Testis (tissue), 3 donors: ENCODE results near the gene MAGI1. TPM values are rescaled to one million over a fixed set of nuclear protein-coding genes. Genes with fewer than 3 reads are reported as not detected.

Source experiments
- DNase-seq: peaks from one replicate; pipeline ENCODE4 v3.0.0-alpha.2; 2019
- H3K27ac ChIP-seq, 2 donors: fragments of 200-600 bp; sonication (generic); one replicate each; pipeline ENCODE4 v1.5.1; 2019
- H3K27me3 ChIP-seq: fragments of 200-600 bp; sonication (generic); one replicate; pipeline ENCODE4 v1.5.1; 2019
- H3K36me3 ChIP-seq: fragments of 200-600 bp; sonication (generic); one replicate; pipeline ENCODE4 v1.5.1; 2017; ENCODE audit warnings: low read depth; ENCODE audit errors: missing control alignments
- H3K4me1 ChIP-seq: fragments of 200-600 bp; sonication (generic); one replicate; pipeline ENCODE4 v1.5.1; 2019
- H3K4me3 ChIP-seq, 2 donors: fragments of 200-600 bp; sonication (generic); one replicate each; pipeline ENCODE4 v1.5.1; 2017 to 2019
- H3K9me3 ChIP-seq: fragments of 200-600 bp; sonication (generic); one replicate; pipeline ENCODE4 v1.5.1; 2017
- CTCF ChIP-seq, 3 experiments: fragments of 450-650 bp in 2 of 3; fragments of 200-600 bp in 1 of 3; sonication (generic) in 1 of 3; IDR thresholded peaks; one replicate each; pipeline ENCODE4 v1.5.1; 2016 to 2019; ENCODE audit warnings: antibody characterized with exemption in 3 of 3, mild to moderate bottlenecking in 2 of 3, moderate library complexity in 1 of 3
- POLR2A ChIP-seq: fragments of 450-650 bp; IDR thresholded peaks from one replicate; pipeline ENCODE4 v1.6.1; 2017; ENCODE audit warnings: antibody characterized with exemption, mild to moderate bottlenecking, moderate library complexity
- WGBS, 2 donors: methylation state at CpG; one replicate each; pipeline ENCODE4 v1.1.5; 2018; 5-methylcytosine and 5-hydroxymethylcytosine counted together
- intact Hi-C: fragments of 100-400 bp; cut with DNase I; formaldehyde crosslinking; loops from one replicate; pipeline ENCODE4 v1.15.1; 2023; ENCODE audit warnings: low total_unique reads
- polyA plus RNA-seq: library from polyadenylated mRNA; stranded (reverse); fragments of 350-450 nt; fragmentation: Illumina TruSeq; extraction: RNeasy Lipid Tissue Mini Kit (QIAGEN cat#74804); gene quantifications from one replicate; pipeline ENCODE4 v1.2.3, GENCODE V29; 2014; ENCODE audit warnings: low read depth, low replicate concordance; ENCODE audit not compliant: insufficient read depth
- total RNA-seq, 2 donors: library from RNA; depleted of rRNA; stranded (reverse); fragments of >200 nt; gene quantifications; one replicate each; pipeline ENCODE4 v1.2.3, GENCODE V29; 2016

MAGI1 gene
- total and polyA plus RNA-seq, 3 donors from 2014 or later = 55.4 to 60.4 (median 56.1) TPM

GRCh38 chr3:65914032-65914739 lies 124.5 kb downstream of the MAGI1 start:
- TF ChIP-seq POLR2A = no peak
- no peak for TF ChIP-seq CTCF (IDR thresholded peaks at IDR 0.05)
- Histone ChIP-seq H3K9me3 (no peaks in the 10 kb centered on the region), H3K27me3 (no peaks in the 10 kb centered on the region), H3K36me3 (no peaks in the 10 kb centered on the region), H3K27ac (no peak overlapping the region), H3K4me1 (no peaks in the 10 kb centered on the region), H3K4me3 (no peak overlapping the region)
- DNase-seq = no peak
- intact Hi-C loops = no loop called here
- WGBS, 2 donors = 84 to 85% methylated on average over 5 of the region's 5 CpGs

GRCh38 chr3:65912647-65913046 lies 126.1 kb downstream of the MAGI1 start:
- Histone ChIP-seq H3K4me1 (no peaks in the 10 kb centered on the region), H3K27ac (no peak overlapping the region), H3K4me3 (no peak overlapping the region), H3K9me3 (no peaks in the 10 kb centered on the region), H3K27me3 (no peaks in the 10 kb centered on the region), H3K36me3 (no peaks in the 10 kb centered on the region)
- WGBS, 2 donors = 93 to 94% methylated on average over 1 of the region's 1 CpG
- DNase-seq = no peak
- no peak for TF ChIP-seq CTCF (IDR thresholded peaks at IDR 0.05)
- no peak for TF ChIP-seq POLR2A
- intact Hi-C loops = no loop called here

GRCh38 chr3:65908588-65908987 lies 130.1 kb downstream of the MAGI1 start:
- no peaks in the 10 kb centered on the region for H3K27me3 ChIP-seq
- no peaks in the 10 kb centered on the region for H3K4me1 ChIP-seq
- intact Hi-C loops = no loop called here
- no peak overlapping the region for H3K4me3 ChIP-seq
- 92 to 95% methylated on average over 4 of the region's 4 CpGs for WGBS, 2 donors
- no peak for DNase-seq
- no peak for TF ChIP-seq CTCF (IDR thresholded peaks at IDR 0.05)
- no peak for TF ChIP-seq POLR2A
- no peak overlapping the region for H3K27ac ChIP-seq
- H3K9me3 ChIP-seq = no peaks in the 10 kb centered on the region
- H3K36me3 ChIP-seq = no peaks in the 10 kb centered on the region

GRCh38 chr3:65907232-65908130 lies 131.2 kb downstream of the MAGI1 start:
- Histone ChIP-seq H3K27me3 (no peaks in the 10 kb centered on the region), H3K4me1 (no peaks in the 10 kb centered on the region), H3K4me3 (no peak overlapping the region), H3K27ac (no peak overlapping the region), H3K36me3 (no peaks in the 10 kb centered on the region), H3K9me3 (no peaks in the 10 kb centered on the region)
- no peak for DNase-seq
- no peak for TF ChIP-seq POLR2A
- no peak for TF ChIP-seq CTCF (IDR thresholded peaks at IDR 0.05)
- whole genome bisulfite sequencing, 2 donors = 84 to 86% methylated on average over 9 of the region's 9 CpGs
- intact Hi-C loops = no loop called here
